Measurements from ENCODE around the gene CACNB4. TPM values are rescaled to one million over a fixed set of nuclear protein-coding genes. Genes with fewer than 3 reads are reported as not detected.
"Not testable (repeated sequence)": the region's sequence is repeated elsewhere in the genome, so short reads cannot be mapped to it uniquely, and the experiment has no call there.

CACNB4 gene
- total RNA-seq, 4 donors from 2014 or later, result 3.5 to 4.8 (median 4.3) TPM

DNA sequence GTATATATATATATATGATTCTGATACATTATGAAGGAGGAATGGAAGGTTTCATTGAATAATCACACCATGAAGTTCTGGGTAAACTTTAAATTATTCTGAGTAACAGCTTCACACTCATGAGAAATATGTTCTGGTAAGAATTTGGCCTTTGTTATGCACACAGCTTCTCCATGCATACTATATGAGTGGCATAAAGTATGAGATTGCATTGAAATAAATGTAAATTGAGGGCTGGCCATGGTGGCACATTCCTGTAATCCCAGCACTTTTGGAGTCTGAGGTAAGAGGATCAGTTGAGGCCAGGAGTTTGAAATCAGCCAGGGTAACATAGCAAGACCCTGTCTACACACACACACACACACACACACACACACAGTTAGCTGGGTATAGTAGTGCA, 220.6 kb downstream of the CACNB4 start:
- no peak overlapping the region for H3K27ac ChIP-seq
- DNase-seq (ENCODE audit: low spot score in 2 of 2), result no peak
- peaks cover 0 to 12% (median 0%) of the 10 kb centered on the region in 4 donors for H3K4me1 ChIP-seq
- no peaks in the 10 kb centered on the region for H3K36me3 ChIP-seq
- TF ChIP-seq, protein P1, sequence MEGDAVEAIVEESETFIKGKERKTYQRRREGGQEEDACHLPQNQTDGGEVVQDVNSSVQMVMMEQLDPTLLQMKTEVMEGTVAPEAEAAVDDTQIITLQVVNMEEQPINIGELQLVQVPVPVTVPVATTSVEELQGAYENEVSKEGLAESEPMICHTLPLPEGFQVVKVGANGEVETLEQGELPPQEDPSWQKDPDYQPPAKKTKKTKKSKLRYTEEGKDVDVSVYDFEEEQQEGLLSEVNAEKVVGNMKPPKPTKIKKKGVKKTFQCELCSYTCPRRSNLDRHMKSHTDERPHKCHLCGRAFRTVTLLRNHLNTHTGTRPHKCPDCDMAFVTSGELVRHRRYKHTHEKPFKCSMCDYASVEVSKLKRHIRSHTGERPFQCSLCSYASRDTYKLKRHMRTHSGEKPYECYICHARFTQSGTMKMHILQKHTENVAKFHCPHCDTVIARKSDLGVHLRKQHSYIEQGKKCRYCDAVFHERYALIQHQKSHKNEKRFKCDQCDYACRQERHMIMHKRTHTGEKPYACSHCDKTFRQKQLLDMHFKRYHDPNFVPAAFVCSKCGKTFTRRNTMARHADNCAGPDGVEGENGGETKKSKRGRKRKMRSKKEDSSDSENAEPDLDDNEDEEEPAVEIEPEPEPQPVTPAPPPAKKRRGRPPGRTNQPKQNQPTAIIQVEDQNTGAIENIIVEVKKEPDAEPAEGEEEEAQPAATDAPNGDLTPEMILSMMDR (IDR thresholded peaks at IDR 0.05), result no peak
- TF ChIP-seq POLR2A (IDR thresholded peaks at IDR 0.05) (no peak), EP300 (IDR thresholded peaks at IDR 0.05) (no peak)
- H3K4me3 ChIP-seq, result no peak overlapping the region
- H3K27me3 ChIP-seq, result no peaks in the 10 kb centered on the region
- H3K9me3 ChIP-seq, result no peaks in the 10 kb centered on the region

DNA sequence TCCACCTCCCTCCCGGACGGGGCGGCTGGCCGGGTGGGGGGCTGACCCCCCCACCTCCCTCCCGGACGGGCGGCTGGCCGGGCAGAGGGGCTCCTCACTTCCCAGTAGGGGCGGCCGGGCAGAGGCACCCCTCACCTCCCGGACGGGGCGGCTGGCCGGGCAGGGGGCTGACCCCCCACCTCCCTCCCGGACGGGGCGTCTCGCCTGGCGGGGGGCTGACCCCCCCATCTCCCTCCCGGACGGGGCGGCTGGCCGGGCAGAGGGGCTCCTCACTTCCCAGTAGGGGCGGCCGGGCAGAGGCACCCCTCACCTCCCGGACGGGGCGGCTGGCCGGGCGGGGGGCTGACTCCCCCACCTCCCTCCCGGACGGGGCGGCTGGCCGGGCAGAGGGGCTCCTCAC, 223.2 kb downstream of the CACNB4 start:
- H3K36me3 ChIP-seq; DNase-seq (ENCODE audit: low spot score in 2 of 2); H3K27ac ChIP-seq; H3K9me3 ChIP-seq; H3K27me3 ChIP-seq; H3K4me3 ChIP-seq: not testable (repeated sequence)
- H3K4me1 ChIP-seq, result peaks cover 0 to 12% (median 0%) of the 10 kb centered on the region in 4 donors
- WGBS, 2 donors, result 100% methylated on average over 1 of the region's 34 CpGs; no CpG with 5 or more reads in 1 of the 2 donors

DNA sequence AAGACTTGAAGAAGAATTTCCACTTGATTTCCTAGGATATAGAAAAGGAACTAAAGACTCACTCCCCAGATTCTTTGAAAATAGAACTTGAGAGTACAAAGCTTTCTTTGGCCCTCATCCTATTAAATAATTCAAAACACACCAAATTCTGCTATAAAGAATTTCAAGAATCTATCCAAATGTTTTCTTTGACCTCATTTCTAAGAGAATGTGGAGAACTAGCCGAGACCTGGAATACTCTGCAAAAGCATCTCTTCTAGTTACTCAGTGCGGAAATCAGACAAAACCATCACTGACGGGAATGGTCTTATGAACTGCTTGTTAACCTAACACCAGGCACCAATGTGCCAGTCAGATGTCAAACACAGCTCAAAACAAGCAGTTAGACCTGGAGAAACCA, 226.4 kb downstream of the CACNB4 start:
- H3K27me3 ChIP-seq, result no peaks in the 10 kb centered on the region
- H3K9me3 ChIP-seq, result no peaks in the 10 kb centered on the region
- H3K4me1 ChIP-seq, result no peaks in the 10 kb centered on the region
- WGBS, 2 donors, result 57 to 58% methylated on average over 3 of the region's 3 CpGs
- DNase-seq (ENCODE audit: low spot score in 2 of 2), result no peak
- no peaks in the 10 kb centered on the region for H3K36me3 ChIP-seq
- TF ChIP-seq, protein P1 (IDR thresholded peaks at IDR 0.05), result no peak
- TF ChIP-seq POLR2A (IDR thresholded peaks at IDR 0.05) (no peak), EP300 (IDR thresholded peaks at IDR 0.05) (no peak)
- H3K4me3 ChIP-seq, result no peak overlapping the region
- H3K27ac ChIP-seq, result no peak overlapping the region

DNA sequence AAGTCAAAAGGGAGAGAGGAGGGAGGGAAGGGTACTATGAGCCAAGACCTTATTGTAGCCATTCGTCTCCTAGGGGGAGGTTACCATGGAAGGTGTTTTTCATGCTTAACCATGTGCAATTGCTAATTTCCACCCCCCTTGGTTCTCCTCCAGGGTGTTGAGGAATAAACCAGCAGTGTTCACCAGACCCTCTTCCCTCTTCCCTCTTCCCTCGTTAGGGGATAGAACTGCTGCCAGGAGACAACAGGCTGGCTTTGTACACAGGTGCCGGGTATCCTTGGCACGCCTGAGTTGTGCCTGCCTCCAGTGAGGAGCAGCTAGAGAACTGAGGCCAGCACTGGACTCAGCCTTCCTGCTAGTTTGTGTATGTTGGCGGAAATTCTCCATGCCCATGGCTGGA, 229.6 kb downstream of the CACNB4 start:
- Histone ChIP-seq H3K4me3 (no peak overlapping the region), H3K4me1 (no peaks in the 10 kb centered on the region), H3K9me3 (no peaks in the 10 kb centered on the region), H3K27ac (no peak overlapping the region), H3K27me3 (no peaks in the 10 kb centered on the region), H3K36me3 (no peaks in the 10 kb centered on the region)
- no peak for DNase-seq (ENCODE audit: low spot score in 2 of 2)
- TF ChIP-seq EP300 (IDR thresholded peaks at IDR 0.05) (no peak), POLR2A (IDR thresholded peaks at IDR 0.05) (no peak)
- TF ChIP-seq, protein P1 (IDR thresholded peaks at IDR 0.05), result no peak
- WGBS, 2 donors, result 80 to 82% methylated on average over 5 of the region's 5 CpGs

DNA sequence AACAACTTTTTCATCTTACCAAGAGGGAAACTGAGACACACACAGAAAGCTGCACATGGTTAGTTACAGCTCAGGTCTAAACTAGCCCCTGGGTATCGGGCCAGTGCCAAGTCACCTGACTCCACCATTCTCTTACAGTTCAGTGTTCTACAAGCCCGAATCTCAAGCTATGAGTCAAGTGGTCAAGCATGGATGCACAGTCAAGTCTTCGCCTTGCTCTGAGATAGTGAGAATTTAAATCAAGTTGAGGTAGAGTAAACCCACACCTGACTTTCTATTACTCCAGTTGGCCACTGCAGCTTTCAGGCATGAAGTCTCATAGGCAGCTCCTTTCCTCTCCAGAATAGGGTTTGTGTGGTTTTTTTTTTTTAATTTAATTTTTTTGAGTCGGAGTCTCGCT, 236.1 kb downstream of the CACNB4 start:
- TF ChIP-seq EP300 (IDR thresholded peaks at IDR 0.05), result no peak
- Histone ChIP-seq H3K27ac (no peak overlapping the region), H3K9me3 (no peaks in the 10 kb centered on the region), H3K4me3 (no peak overlapping the region), H3K27me3 (no peaks in the 10 kb centered on the region), H3K4me1 (no peaks in the 10 kb centered on the region), H3K36me3 (no peaks in the 10 kb centered on the region)
- no peak for DNase-seq (ENCODE audit: low spot score in 2 of 2)
- 92 to 95% methylated on average over 5 of the region's 5 CpGs for WGBS, 2 donors

DNA sequence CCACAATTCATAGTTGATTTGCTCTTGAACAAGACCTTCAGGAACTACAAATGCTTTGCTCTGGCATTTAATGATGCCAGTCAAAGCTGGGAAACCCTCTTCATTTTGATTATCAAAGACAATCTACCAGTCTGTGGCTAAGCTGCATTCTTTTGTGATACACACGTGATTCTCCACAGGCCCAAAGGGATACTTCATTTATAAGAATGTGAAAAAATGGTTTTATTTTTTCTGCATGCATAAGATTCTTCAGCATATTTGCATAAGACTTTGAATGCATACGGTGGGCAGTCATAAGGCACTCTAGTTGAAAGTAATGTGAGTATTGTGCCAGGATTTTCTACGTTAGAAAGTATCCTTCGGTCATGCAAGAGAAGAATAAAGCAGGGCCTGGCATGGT, 237.7 kb downstream of the CACNB4 start:
- no peaks in the 10 kb centered on the region for H3K4me1 ChIP-seq
- DNase-seq (ENCODE audit: low spot score in 2 of 2), result no peak
- no peaks in the 10 kb centered on the region for H3K36me3 ChIP-seq
- WGBS, 2 donors, result 49 to 57% methylated on average over 4 of the region's 4 CpGs
- no peak for TF ChIP-seq EP300 (IDR thresholded peaks at IDR 0.05)
- H3K9me3 ChIP-seq, result no peaks in the 10 kb centered on the region
- H3K4me3 ChIP-seq, result no peak overlapping the region
- no peaks in the 10 kb centered on the region for H3K27me3 ChIP-seq
- no peak overlapping the region for H3K27ac ChIP-seq

DNA sequence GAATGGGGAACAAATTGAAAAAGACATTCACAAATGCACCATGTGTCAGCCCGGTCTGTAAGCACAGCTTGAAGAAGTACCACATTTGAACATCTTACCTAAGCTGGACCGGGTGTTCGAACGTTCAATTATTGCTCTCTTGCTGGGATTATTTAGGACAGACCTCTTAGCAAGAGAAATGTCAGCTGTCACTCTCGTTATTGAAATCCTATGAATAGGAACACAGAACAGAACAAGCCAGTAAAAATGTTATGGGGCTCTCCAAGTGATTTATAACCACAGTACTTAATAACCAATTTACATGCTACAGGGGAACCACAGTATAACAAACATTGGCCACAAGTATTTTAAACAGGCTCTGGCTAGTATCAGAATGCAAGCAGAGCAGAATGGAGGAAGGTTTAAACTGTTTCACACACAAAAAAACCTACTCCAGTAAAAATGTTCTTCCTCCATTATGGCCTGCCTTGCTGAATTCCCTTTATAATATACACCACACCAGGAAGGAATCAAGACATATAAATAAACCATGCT, 238.2 kb downstream of the CACNB4 start:
- no peaks in the 10 kb centered on the region for H3K4me1 ChIP-seq
- TF ChIP-seq EP300 (IDR thresholded peaks at IDR 0.05) (no peak), POLR2A (IDR thresholded peaks at IDR 0.05) (no peak)
- TF ChIP-seq, protein P1 (IDR thresholded peaks at IDR 0.05), result no peak
- H3K9me3 ChIP-seq, result no peaks in the 10 kb centered on the region
- 74 to 81% methylated on average over 5 of the region's 5 CpGs for WGBS, 2 donors
- DNase-seq (ENCODE audit: low spot score in 2 of 2), result no peak
- no peaks in the 10 kb centered on the region for H3K27me3 ChIP-seq
- no peak overlapping the region for H3K27ac ChIP-seq
- H3K4me3 ChIP-seq, result no peak overlapping the region
- no peaks in the 10 kb centered on the region for H3K36me3 ChIP-seq

Measured in tibial nerve (tissue), 4 donors.